ENCODE results near the gene NRXN3.

DNA sequence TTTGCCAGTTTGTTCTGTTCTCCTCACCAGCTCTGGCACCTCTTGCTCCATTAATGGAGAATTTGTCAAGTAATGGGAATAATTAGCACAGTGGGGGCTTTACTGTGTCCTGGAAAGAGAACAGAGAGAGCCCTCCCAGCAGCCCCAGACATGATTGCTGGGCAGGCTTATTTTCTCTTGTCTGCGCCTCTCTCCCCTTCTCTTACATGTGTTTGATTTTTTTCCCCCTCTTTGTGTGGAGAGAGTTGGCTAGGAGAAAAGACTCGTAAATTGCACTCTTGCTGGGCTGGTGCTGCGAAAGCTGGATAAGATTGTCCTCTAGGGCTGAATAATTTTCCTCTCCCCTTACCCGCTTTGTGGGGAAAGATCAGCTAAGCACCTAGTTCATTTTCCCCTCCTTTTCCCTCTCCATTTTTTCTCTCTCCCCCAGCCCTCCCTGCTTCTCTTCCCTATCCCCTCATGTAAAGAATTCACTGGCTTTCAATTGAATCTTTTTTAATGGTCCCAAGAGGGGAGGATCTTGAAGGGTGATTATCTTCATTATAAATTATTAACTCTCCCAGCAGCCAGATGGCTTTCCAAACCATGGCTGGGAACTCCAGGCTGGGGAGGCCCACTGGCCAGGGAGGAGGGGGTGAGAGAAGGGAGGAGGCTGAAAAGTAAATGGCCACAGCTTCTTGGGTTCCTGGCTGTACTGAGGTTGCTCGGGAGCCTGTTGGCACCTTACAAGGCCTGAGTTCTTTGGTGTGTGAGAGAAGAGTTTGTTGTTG lies 62.2 kb downstream of the NRXN3 start:
- TF ChIP-seq POLR2A (IDR thresholded peaks at IDR 0.05) = no peak
- TF ChIP-seq, protein P1, sequence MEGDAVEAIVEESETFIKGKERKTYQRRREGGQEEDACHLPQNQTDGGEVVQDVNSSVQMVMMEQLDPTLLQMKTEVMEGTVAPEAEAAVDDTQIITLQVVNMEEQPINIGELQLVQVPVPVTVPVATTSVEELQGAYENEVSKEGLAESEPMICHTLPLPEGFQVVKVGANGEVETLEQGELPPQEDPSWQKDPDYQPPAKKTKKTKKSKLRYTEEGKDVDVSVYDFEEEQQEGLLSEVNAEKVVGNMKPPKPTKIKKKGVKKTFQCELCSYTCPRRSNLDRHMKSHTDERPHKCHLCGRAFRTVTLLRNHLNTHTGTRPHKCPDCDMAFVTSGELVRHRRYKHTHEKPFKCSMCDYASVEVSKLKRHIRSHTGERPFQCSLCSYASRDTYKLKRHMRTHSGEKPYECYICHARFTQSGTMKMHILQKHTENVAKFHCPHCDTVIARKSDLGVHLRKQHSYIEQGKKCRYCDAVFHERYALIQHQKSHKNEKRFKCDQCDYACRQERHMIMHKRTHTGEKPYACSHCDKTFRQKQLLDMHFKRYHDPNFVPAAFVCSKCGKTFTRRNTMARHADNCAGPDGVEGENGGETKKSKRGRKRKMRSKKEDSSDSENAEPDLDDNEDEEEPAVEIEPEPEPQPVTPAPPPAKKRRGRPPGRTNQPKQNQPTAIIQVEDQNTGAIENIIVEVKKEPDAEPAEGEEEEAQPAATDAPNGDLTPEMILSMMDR (IDR thresholded peaks at IDR 0.05) = no peak

Data from body of pancreas (tissue), 4 donors.